Nephron progenitor cell (in vitro differentiated cells): ENCODE data around the gene DPYSL3.

Experiments
- DNase-seq: peaks from one replicate; pipeline ENCODE4 v3.0.0; 2021
- H3K27ac Mint-ChIP-seq: 2 replicates; pipeline ENCODE4 v1.8.0; 2021; ENCODE audit warnings: mild to moderate bottlenecking, moderate library complexity, mixed read lengths
- H3K27me3 Mint-ChIP-seq: 2 replicates; pipeline ENCODE4 v1.8.0; 2021; ENCODE audit warnings: mild to moderate bottlenecking, low read depth, mixed read lengths; ENCODE audit not compliant: poor library complexity
- H3K36me3 Mint-ChIP-seq: 2 replicates; pipeline ENCODE4 v1.8.0; 2021; ENCODE audit warnings: low read depth, mixed read lengths
- H3K4me1 Mint-ChIP-seq: 2 replicates; pipeline ENCODE4 v1.8.0; 2021; ENCODE audit warnings: mixed read lengths
- H3K4me3 Mint-ChIP-seq: 2 replicates; pipeline ENCODE4 v1.8.0; 2021; ENCODE audit warnings: mild to moderate bottlenecking, moderate library complexity, mixed read lengths
- H3K9me3 Mint-ChIP-seq: 2 replicates; pipeline ENCODE4 v1.8.0; 2021; ENCODE audit warnings: mild to moderate bottlenecking, moderate library complexity, mixed read lengths
- TF ChIP-seq, protein P1 (sequence below): fragments of 200-600 bp; sonication (generic); IDR thresholded peaks from 2 replicates; pipeline ENCODE4 v1.5.0; 2021; ENCODE audit warnings: antibody characterized with exemption

DPYSL3 gene

GRCh38 chr5:147400881-147401280 is 109.0 kb downstream of the DPYSL3 start:
- H3K36me3 Mint-ChIP-seq = peaks cover 57% of the 10 kb centered on the region
- H3K27me3 Mint-ChIP-seq = no peaks in the 10 kb centered on the region
- H3K9me3 Mint-ChIP-seq = no peaks in the 10 kb centered on the region
- H3K4me1 Mint-ChIP-seq = peaks cover 9% of the 10 kb centered on the region
- no peak for DNase-seq
- H3K27ac Mint-ChIP-seq = no peak overlapping the region
- no peak overlapping the region for H3K4me3 Mint-ChIP-seq
- TF ChIP-seq, protein P1, sequence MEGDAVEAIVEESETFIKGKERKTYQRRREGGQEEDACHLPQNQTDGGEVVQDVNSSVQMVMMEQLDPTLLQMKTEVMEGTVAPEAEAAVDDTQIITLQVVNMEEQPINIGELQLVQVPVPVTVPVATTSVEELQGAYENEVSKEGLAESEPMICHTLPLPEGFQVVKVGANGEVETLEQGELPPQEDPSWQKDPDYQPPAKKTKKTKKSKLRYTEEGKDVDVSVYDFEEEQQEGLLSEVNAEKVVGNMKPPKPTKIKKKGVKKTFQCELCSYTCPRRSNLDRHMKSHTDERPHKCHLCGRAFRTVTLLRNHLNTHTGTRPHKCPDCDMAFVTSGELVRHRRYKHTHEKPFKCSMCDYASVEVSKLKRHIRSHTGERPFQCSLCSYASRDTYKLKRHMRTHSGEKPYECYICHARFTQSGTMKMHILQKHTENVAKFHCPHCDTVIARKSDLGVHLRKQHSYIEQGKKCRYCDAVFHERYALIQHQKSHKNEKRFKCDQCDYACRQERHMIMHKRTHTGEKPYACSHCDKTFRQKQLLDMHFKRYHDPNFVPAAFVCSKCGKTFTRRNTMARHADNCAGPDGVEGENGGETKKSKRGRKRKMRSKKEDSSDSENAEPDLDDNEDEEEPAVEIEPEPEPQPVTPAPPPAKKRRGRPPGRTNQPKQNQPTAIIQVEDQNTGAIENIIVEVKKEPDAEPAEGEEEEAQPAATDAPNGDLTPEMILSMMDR = no peak

- H3K27ac Mint-ChIP-seq = no peak overlapping the region
- TF ChIP-seq, protein P1 = no peak
- H3K4me3 Mint-ChIP-seq = no peak overlapping the region
- H3K4me1 Mint-ChIP-seq = peaks cover 9% of the 10 kb centered on the region
- no peaks in the 10 kb centered on the region for H3K27me3 Mint-ChIP-seq
- H3K36me3 Mint-ChIP-seq = peaks cover 63% of the 10 kb centered on the region
- DNase-seq = no peak
- no peaks in the 10 kb centered on the region for H3K9me3 Mint-ChIP-seq
Observed at GRCh38 chr5:147400126-147400809, 109.6 kb downstream of the DPYSL3 start.

DNA sequence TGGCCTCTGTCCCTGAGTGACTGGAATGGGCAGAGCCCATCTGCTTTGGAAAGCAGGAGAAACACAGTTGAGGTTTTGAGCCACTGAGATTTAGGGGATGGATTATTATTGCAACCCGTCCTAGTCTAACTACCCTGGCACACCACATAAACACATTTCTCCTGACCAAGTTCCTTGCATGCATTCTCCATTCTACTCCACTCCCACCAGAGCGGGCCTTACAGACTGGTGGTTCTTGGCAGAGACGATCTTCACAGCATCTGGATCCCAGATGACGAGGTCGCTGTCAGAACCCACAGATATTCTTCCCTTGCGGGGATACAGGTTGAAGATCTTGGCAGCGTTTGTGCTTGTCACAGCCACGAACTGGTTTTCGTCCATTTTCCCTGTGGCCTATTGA is 111.0 kb downstream of the DPYSL3 start:
- no peaks in the 10 kb centered on the region for H3K9me3 Mint-ChIP-seq
- peaks cover 58% of the 10 kb centered on the region for H3K36me3 Mint-ChIP-seq
- peaks cover under 1% of the 10 kb centered on the region for H3K4me1 Mint-ChIP-seq
- H3K4me3 Mint-ChIP-seq = no peak overlapping the region
- H3K27me3 Mint-ChIP-seq = no peaks in the 10 kb centered on the region
- TF ChIP-seq, protein P1 = no peak
- no peak overlapping the region for H3K27ac Mint-ChIP-seq
- DNase-seq = no peak

DNA sequence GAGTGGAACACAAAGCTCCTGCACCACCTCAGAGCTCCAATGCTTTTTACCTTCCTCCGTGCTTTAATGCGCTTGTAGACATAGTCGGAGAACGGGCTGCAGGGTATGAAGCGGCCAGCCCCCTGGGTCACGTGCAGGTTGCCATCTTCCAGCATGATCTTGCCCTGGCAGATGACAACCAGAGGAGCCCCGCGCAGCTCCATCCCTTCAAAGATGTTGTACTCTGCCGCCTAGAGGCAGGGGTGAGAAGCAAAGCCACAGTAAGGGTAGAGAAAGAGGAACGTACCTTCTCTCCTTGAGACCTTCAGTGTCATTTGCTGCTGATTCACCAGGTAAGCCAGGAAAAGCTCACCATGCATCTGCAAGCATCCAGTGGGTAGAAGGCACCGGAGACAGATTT is 112.3 kb downstream of the DPYSL3 start:
- TF ChIP-seq, protein P1 = no peak
- DNase-seq = no peak
- Mint-ChIP-seq H3K36me3 (peaks cover 58% of the 10 kb centered on the region), H3K27me3 (no peaks in the 10 kb centered on the region), H3K4me1 (no peaks in the 10 kb centered on the region), H3K9me3 (no peaks in the 10 kb centered on the region), H3K27ac (no peak overlapping the region), H3K4me3 (no peak overlapping the region)

GRCh38 chr5:147396070-147396823 is 113.6 kb downstream of the DPYSL3 start:
- H3K27me3 Mint-ChIP-seq = no peaks in the 10 kb centered on the region
- no peak overlapping the region for H3K4me3 Mint-ChIP-seq
- peaks cover 54% of the 10 kb centered on the region for H3K36me3 Mint-ChIP-seq
- no peak for DNase-seq
- H3K27ac Mint-ChIP-seq = no peak overlapping the region
- TF ChIP-seq, protein P1 = no peak
- H3K4me1 Mint-ChIP-seq = peaks cover 7% of the 10 kb centered on the region
- H3K9me3 Mint-ChIP-seq = no peaks in the 10 kb centered on the region
